Neutrophil (primary cell): ENCODE measurements around the gene YIPF1.
"Not testable (repeated sequence)": the region's sequence is repeated elsewhere in the genome, so short reads cannot be mapped to it uniquely, and the experiment has no call there.

ENCODE experiments used
- H3K27ac ChIP-seq: fragments of 200-600 bp; sonication (generic); 2 replicates; pipeline ENCODE4 v1.5.1; 2016; ENCODE audit warnings: mild to moderate bottlenecking, moderate library complexity
- H3K27me3 ChIP-seq: fragments of 200-600 bp; sonication (generic); 2 replicates; pipeline ENCODE4 v1.6.0; 2016; ENCODE audit warnings: mild to moderate bottlenecking
- H3K36me3 ChIP-seq: fragments of 200-600 bp; sonication (generic); 2 replicates; pipeline ENCODE4 v1.5.1; 2017
- H3K4me1 ChIP-seq, 2 experiments: fragments of 200-600 bp in 1 of 2; sonication (generic) in 1 of 2; 1 replicate in 1 of 2; 2 replicates in 1 of 2; pipeline versions ENCODE4 v1.5.1 to v1.6.1; 2013 to 2016; ENCODE audit warnings: low read depth in 1 of 2, low read length in 1 of 2, mild to moderate bottlenecking in 1 of 2, moderate library complexity in 1 of 2; ENCODE audit not compliant: control insufficient read depth in 1 of 2, insufficient read depth in 1 of 2
- H3K4me3 ChIP-seq, 2 experiments: fragments of 200-600 bp in 1 of 2; sonication (generic) in 1 of 2; 1 replicate in 1 of 2; 2 replicates in 1 of 2; pipeline ENCODE4 v1.5.1; 2013 to 2016; ENCODE audit warnings: low read depth in 1 of 2, low read length in 1 of 2, mild to moderate bottlenecking in 1 of 2, moderate library complexity in 1 of 2
- H3K9me3 ChIP-seq: fragments of 200-600 bp; sonication (generic); 2 replicates; pipeline ENCODE4 v1.5.1; 2016
- CTCF ChIP-seq: fragments of 200-600 bp; sonication (generic); IDR thresholded peaks from 2 replicates; pipeline ENCODE4 v1.5.1; 2016; ENCODE audit warnings: antibody characterized with exemption

Gene YIPF1

GRCh38 chr1:53891018-53891417 is 1.4 kb upstream of the YIPF1 start:
- Histone ChIP-seq H3K4me1 (peaks cover 30% of the 10 kb centered on the region in 2 experiments), H3K27me3 (no peaks in the 10 kb centered on the region), H3K36me3 (peaks cover 22% of the 10 kb centered on the region), H3K9me3 (no peaks in the 10 kb centered on the region), H3K4me3 (no peak overlapping the region), H3K27ac (no peak overlapping the region)
- no peak for TF ChIP-seq CTCF

GRCh38 chr1:53890522-53890941 is 935 bp upstream of the YIPF1 start:
- Histone ChIP-seq H3K4me3 (peak overlapping the region; percentile 97 to 99), H3K4me1 (peaks cover 30% of the 10 kb centered on the region in 2 experiments), H3K27ac (no peak overlapping the region), H3K27me3 (no peaks in the 10 kb centered on the region), H3K9me3 (no peaks in the 10 kb centered on the region), H3K36me3 (peaks cover 25% of the 10 kb centered on the region)
- no peak for TF ChIP-seq CTCF

GRCh38 chr1:53888681-53889080 is 916 bp downstream of the YIPF1 start:
- H3K27ac ChIP-seq, result peak overlapping the region; percentile 78

GRCh38 chr1:53883600-53883999 is 6.0 kb downstream of the YIPF1 start:
- H3K36me3 ChIP-seq, result peaks cover 71% of the 10 kb centered on the region
- not testable (repeated sequence) for H3K27me3 ChIP-seq, H3K9me3 ChIP-seq, H3K4me3 ChIP-seq, H3K4me1 ChIP-seq, H3K27ac ChIP-seq

More at GRCh38 chr1:53888681-53889080, 916 bp downstream of the YIPF1 start:
- Histone ChIP-seq H3K36me3 (peaks cover 38% of the 10 kb centered on the region), H3K27me3 (no peaks in the 10 kb centered on the region), H3K9me3 (no peaks in the 10 kb centered on the region), H3K4me3 (peak overlapping the region; percentile 97 to 99), H3K4me1 (peaks cover 30% of the 10 kb centered on the region in 2 experiments)
- TF ChIP-seq CTCF, result no peak

GRCh38 chr1:53881853-53882252 is 7.7 kb downstream of the YIPF1 start:
- H3K27ac ChIP-seq, H3K4me3 ChIP-seq, H3K9me3 ChIP-seq, H3K27me3 ChIP-seq, H3K4me1 ChIP-seq: not testable (repeated sequence)
- H3K36me3 ChIP-seq, result peaks cover 75% of the 10 kb centered on the region

- Histone ChIP-seq H3K4me1 (no peaks in the 10 kb centered on the region), H3K36me3 (peaks cover 81% of the 10 kb centered on the region), H3K27me3 (no peaks in the 10 kb centered on the region), H3K9me3 (no peaks in the 10 kb centered on the region), H3K4me3 (no peak overlapping the region), H3K27ac (no peak overlapping the region)
- TF ChIP-seq CTCF, result no peak
Measured at GRCh38 chr1:53878492-53879105, 11.0 kb downstream of the YIPF1 start.

- not testable (repeated sequence) for H3K4me1 ChIP-seq, H3K27me3 ChIP-seq, H3K27ac ChIP-seq, H3K4me3 ChIP-seq, H3K9me3 ChIP-seq
- H3K36me3 ChIP-seq, result peaks cover 91% of the 10 kb centered on the region
Measured at GRCh38 chr1:53875150-53875549, 14.4 kb downstream of the YIPF1 start.
